GM12891 (cell line): ENCODE data around the gene LCNL1.

Experiments used
- PAX5 ChIP-seq: IDR thresholded peaks from 2 replicates; pipeline ENCODE4 v1.6.1; 2011; ENCODE audit warnings: low read length, moderate library complexity, mild to moderate bottlenecking; ENCODE audit not compliant: insufficient read depth, severe bottlenecking
- POLR2A ChIP-seq: IDR thresholded peaks from 2 replicates; pipeline ENCODE4 v1.6.1; 2011; ENCODE audit warnings: low read depth, low read length, control low read depth
- POLR2AphosphoS5 ChIP-seq: IDR thresholded peaks from 2 replicates; pipeline ENCODE4 v1.6.1; 2011; ENCODE audit warnings: low read depth, low read length, control low read depth
- POU2F2 ChIP-seq: IDR thresholded peaks from 2 replicates; pipeline ENCODE4 v1.6.1; 2011; ENCODE audit warnings: low read depth, mild to moderate bottlenecking, control low read depth, low read length, moderate library complexity
- TAF1 ChIP-seq: IDR thresholded peaks from 2 replicates; pipeline ENCODE4 v1.6.1; 2011; ENCODE audit warnings: low read depth, low read length, control low read depth

GRCh38 chr9:137014166-137014565, 31.4 kb downstream of the LCNL1 start:
- TF ChIP-seq POLR2A (no peak), TAF1 (no peak), POLR2AphosphoS5 (no peak), PAX5 (no peak), POU2F2 (no peak)
